PC-9 (cell line): Measurements from ENCODE around the gene NEK7.

Source experiments
- CTCF ChIP-seq: fragments of 200-600 bp; sonication (generic); conservative IDR thresholded peaks from 2 replicates; pipeline ENCODE4 v1.6.1; 2017; ENCODE audit warnings: mixed run types, antibody characterized with exemption, mild to moderate bottlenecking, moderate library complexity
- EZH2 ChIP-seq: fragments of 200-600 bp; sonication (generic); IDR thresholded peaks from 2 replicates; pipeline ENCODE4 v1.8.0; 2017; ENCODE audit warnings: antibody characterized with exemption, low read depth

- TF ChIP-seq CTCF (no peak), EZH2 (no peak)
Observed at GRCh38 chr1:198295225-198295624, 138.4 kb downstream of the NEK7 start.
